Activated CD4-positive, alpha-beta T cell treated with anti-CD3 and anti-CD28 coated beads, Interleukin-2, amount 50 U/mL, for 16 hours (primary cell): ENCODE measurements around the gene CAPNS1.
"Not testable (repeated sequence)": the region's sequence is repeated elsewhere in the genome, so short reads cannot be mapped to it uniquely, and the experiment has no call there.

Experiments
- DNase-seq: peaks from one replicate; pipeline ENCODE4 v3.0.0-alpha.2; 2020

CAPNS1 gene

GRCh38 chr19:36151144-36152018 lies 11.5 kb downstream of the CAPNS1 start:
- no peak for DNase-seq

GRCh38 chr19:36152019-36152351 lies 12.1 kb downstream of the CAPNS1 start:
- no peak for DNase-seq

- no peak for DNase-seq
Measured at GRCh38 chr19:36152352-36153091, 12.7 kb downstream of the CAPNS1 start, which contains the start of gene COX7A1. Gene COX7A1 (minus strand): TSS chr19:36152447. CDS start chr19:36152407, 40 bp downstream.

- no peak for DNase-seq
Measured at GRCh38 chr19:36153126-36153525, 13.3 kb downstream of the CAPNS1 start.

- DNase-seq = no peak
Measured at GRCh38 chr19:36160821-36161596, 21.1 kb downstream of the CAPNS1 start.

GRCh38 chr19:36163813-36164212 lies 23.9 kb downstream of the CAPNS1 start:
- no peak for DNase-seq

- DNase-seq = no peak
Measured at GRCh38 chr19:36169084-36169760, 29.4 kb downstream of the CAPNS1 start.

GRCh38 chr19:36172852-36173251 lies 33.0 kb downstream of the CAPNS1 start:
- DNase-seq = no peak

- not testable (repeated sequence) for DNase-seq
Measured at GRCh38 chr19:36173846-36174245, 34.0 kb downstream of the CAPNS1 start.

GRCh38 chr19:36179077-36179476 lies 39.2 kb downstream of the CAPNS1 start:
- DNase-seq = not testable (repeated sequence)

- no peak for DNase-seq
Measured at GRCh38 chr19:36182612-36183244, 42.9 kb downstream of the CAPNS1 start.

- DNase-seq = no peak
Measured at GRCh38 chr19:36183245-36183628, 43.4 kb downstream of the CAPNS1 start.

- not testable (repeated sequence) for DNase-seq
Measured at GRCh38 chr19:36186722-36187121, 46.9 kb downstream of the CAPNS1 start.

GRCh38 chr19:36196249-36196648 lies 56.4 kb downstream of the CAPNS1 start:
- no peak for DNase-seq

GRCh38 chr19:36198119-36198518 lies 58.3 kb downstream of the CAPNS1 start:
- DNase-seq = no peak
